ENCODE results near the gene TMBIM1.

TMBIM1 gene

DNA sequence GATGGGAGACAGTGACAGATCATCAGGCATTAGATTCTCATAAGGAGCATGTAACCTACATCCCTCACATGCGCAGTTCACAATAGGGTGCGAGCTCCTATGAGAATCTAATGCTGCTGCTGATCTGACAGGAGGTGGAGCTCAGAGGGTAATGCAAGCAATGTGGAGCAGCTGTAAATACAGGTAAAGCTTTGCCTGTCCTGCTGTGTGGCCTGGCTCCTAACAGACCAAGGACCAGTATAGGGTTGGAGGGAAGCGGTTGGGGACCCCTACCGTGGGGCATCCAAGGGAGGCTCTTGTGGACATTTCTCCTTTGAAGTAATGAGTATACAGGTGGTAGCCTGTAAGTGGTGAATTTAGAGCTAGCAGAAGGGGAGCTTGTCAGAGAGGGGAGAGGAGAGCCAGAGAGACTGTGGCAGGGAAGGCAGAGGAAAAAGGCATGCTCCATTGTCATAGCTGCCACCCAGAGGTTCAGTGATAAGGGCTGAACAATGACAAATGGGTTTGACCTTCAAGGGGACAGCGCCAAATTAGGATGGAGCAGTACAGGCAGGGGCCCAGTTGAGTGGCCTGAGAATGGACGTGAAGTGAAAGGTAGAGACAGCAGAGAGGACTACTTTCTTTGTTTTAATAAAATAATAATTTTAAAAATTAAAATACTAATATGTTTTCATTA is 15.2 kb upstream of the TMBIM1 start:
- Histone ChIP-seq H3K9ac (ENCODE audit: low read length) (no peak overlapping the region), H3K79me2 (ENCODE audit: low read length) (no peaks in the 10 kb centered on the region), H3F3A (ENCODE audit: insufficient read depth, low read length) (no peaks in the 10 kb centered on the region), H3K9me2 (replicated peaks; ENCODE audit: insufficient read depth, low read length) (no peaks in the 10 kb centered on the region), H3K9me3 (replicated peaks; ENCODE audit: insufficient read depth, low read length) (no peaks in the 10 kb centered on the region), H3K4me3 (ENCODE audit: low read length) (no peak overlapping the region), H3K4me2 (ENCODE audit: low read depth, low read length) (no peak overlapping the region), H2AFZ (ENCODE audit: low read length) (no peak overlapping the region), H3K27ac (ENCODE audit: low read length) (no peak overlapping the region), H3K27me3 (replicated peaks; ENCODE audit: insufficient read depth, low read length) (no peaks in the 10 kb centered on the region), H3K4me1 (ENCODE audit: low read length) (no peaks in the 10 kb centered on the region), H3K36me3 (replicated peaks; ENCODE audit: insufficient read depth, low read length) (no peaks in the 10 kb centered on the region), H4K20me1 (ENCODE audit: insufficient read depth, low read length) (no peaks in the 10 kb centered on the region)
- TF ChIP-seq, protein P1, sequence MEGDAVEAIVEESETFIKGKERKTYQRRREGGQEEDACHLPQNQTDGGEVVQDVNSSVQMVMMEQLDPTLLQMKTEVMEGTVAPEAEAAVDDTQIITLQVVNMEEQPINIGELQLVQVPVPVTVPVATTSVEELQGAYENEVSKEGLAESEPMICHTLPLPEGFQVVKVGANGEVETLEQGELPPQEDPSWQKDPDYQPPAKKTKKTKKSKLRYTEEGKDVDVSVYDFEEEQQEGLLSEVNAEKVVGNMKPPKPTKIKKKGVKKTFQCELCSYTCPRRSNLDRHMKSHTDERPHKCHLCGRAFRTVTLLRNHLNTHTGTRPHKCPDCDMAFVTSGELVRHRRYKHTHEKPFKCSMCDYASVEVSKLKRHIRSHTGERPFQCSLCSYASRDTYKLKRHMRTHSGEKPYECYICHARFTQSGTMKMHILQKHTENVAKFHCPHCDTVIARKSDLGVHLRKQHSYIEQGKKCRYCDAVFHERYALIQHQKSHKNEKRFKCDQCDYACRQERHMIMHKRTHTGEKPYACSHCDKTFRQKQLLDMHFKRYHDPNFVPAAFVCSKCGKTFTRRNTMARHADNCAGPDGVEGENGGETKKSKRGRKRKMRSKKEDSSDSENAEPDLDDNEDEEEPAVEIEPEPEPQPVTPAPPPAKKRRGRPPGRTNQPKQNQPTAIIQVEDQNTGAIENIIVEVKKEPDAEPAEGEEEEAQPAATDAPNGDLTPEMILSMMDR (IDR thresholded peaks at IDR 0.05; ENCODE audit: low read length): no peak
- no peak for TF ChIP-seq EZH2phosphoT487 (IDR thresholded peaks at IDR 0.05; ENCODE audit: low read length)
- TF ChIP-seq EZH2 (optimal IDR thresholded peaks at IDR 0.05; ENCODE audit: low read depth, low read length): no peak
- DNase-seq: no peak

DNA sequence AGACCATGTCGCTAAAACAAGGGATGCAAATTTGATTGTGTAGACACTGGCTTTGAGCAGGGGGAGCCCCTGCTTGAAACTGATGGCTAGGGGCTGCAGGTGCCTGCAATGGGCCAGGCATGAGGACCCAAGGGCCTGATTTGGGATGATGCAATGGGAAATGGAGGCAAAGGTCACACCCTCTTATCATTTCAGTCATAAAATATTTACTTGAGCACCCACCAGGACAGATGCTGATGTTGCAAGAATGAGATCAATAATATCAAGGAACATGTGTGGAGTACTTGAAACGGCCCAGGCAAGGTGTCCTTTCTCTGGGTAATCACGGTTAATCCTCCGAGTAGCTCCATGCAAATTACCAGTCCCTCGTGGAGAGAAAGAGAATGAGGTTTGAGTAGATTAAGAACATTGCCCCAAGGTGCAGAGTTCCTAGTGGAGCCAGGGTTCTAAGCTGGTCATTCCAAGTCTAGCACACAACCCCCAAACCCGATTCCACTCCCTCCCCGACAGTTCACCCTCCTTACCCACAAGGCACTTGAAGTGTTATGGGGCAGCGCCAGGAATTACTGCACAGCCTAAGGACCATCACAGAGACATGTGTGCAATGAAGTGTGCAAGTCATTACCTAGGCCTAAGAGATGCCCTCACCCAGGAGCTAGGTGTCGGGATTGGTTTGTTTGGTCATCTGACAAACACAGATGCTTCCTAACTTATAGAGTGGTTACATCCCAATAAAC is 14.0 kb upstream of the TMBIM1 start:
- Histone ChIP-seq H3K27ac (ENCODE audit: low read length) (no peak overlapping the region), H3F3A (ENCODE audit: insufficient read depth, low read length) (no peaks in the 10 kb centered on the region), H2AFZ (ENCODE audit: low read length) (no peak overlapping the region), H4K20me1 (ENCODE audit: insufficient read depth, low read length) (no peaks in the 10 kb centered on the region), H3K9ac (ENCODE audit: low read length) (no peak overlapping the region), H3K79me2 (ENCODE audit: low read length) (no peaks in the 10 kb centered on the region), H3K4me1 (ENCODE audit: low read length) (no peaks in the 10 kb centered on the region), H3K27me3 (replicated peaks; ENCODE audit: insufficient read depth, low read length) (no peaks in the 10 kb centered on the region), H3K36me3 (replicated peaks; ENCODE audit: insufficient read depth, low read length) (no peaks in the 10 kb centered on the region), H3K4me3 (ENCODE audit: low read length) (no peak overlapping the region), H3K9me3 (replicated peaks; ENCODE audit: insufficient read depth, low read length) (no peaks in the 10 kb centered on the region), H3K9me2 (replicated peaks; ENCODE audit: insufficient read depth, low read length) (no peaks in the 10 kb centered on the region), H3K4me2 (ENCODE audit: low read depth, low read length) (no peak overlapping the region)
- no peak for DNase-seq
- TF ChIP-seq EZH2 (optimal IDR thresholded peaks at IDR 0.05; ENCODE audit: low read depth, low read length): no peak
- TF ChIP-seq, protein P1 (IDR thresholded peaks at IDR 0.05; ENCODE audit: low read length): no peak

DNA sequence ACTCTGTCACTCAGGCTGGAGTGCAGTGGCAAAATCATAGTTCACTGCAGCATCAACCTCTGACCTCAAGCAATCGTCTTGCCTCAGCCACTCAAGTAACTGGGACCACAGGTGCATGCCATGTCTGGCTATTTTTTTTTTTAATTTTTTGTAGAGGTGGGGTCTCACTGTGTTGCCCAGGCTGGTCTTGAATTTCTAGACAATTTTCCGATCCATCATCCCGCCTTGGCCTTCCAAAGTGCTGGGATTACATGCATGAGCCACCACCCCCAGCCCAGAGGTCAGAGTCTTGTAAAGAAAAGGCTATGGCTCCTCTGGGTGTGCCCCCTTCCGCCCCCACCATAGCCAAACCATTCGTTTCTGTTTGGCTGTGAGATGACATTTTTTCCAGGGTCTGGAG is 13.1 kb upstream of the TMBIM1 start:
- H3K27me3 ChIP-seq (replicated peaks; ENCODE audit: insufficient read depth, low read length): no peaks in the 10 kb centered on the region
- H3F3A ChIP-seq (ENCODE audit: insufficient read depth, low read length): no peaks in the 10 kb centered on the region
- H3K4me1 ChIP-seq (ENCODE audit: low read length): no peaks in the 10 kb centered on the region

More for the DNA sequence above, 13.1 kb upstream of the TMBIM1 start:
- no peak overlapping the region for H2AFZ ChIP-seq (ENCODE audit: low read length)
- H3K4me2 ChIP-seq (ENCODE audit: low read depth, low read length): no peak overlapping the region
- H3K9me3 ChIP-seq (replicated peaks; ENCODE audit: insufficient read depth, low read length): no peaks in the 10 kb centered on the region
- no peak overlapping the region for H3K4me3 ChIP-seq (ENCODE audit: low read length)
- H3K27ac ChIP-seq (ENCODE audit: low read length): no peak overlapping the region
- H3K79me2 ChIP-seq (ENCODE audit: low read length): no peaks in the 10 kb centered on the region
- no peaks in the 10 kb centered on the region for H3K36me3 ChIP-seq (replicated peaks; ENCODE audit: insufficient read depth, low read length)
- H3K9ac ChIP-seq (ENCODE audit: low read length): no peak overlapping the region
- TF ChIP-seq EZH2phosphoT487 (IDR thresholded peaks at IDR 0.05; ENCODE audit: low read length) (no peak), EZH2 (optimal IDR thresholded peaks at IDR 0.05; ENCODE audit: low read depth, low read length) (no peak)
- TF ChIP-seq, protein P1 (IDR thresholded peaks at IDR 0.05; ENCODE audit: low read length): no peak
- H4K20me1 ChIP-seq (ENCODE audit: insufficient read depth, low read length): no peaks in the 10 kb centered on the region
- DNase-seq: no peak
- H3K9me2 ChIP-seq (replicated peaks; ENCODE audit: insufficient read depth, low read length): no peaks in the 10 kb centered on the region

Measured in MM.1S (cell line).